Fibroblast of gingiva (primary cell): ENCODE results near the gene RFX4.
"Not testable (repeated sequence)": the region's sequence is repeated elsewhere in the genome, so short reads cannot be mapped to it uniquely, and the experiment has no call there.

ENCODE experiments used
- DNase-seq: peaks from one replicate; pipeline ENCODE4 v3.0.0-alpha.2; 2011; ENCODE audit warnings: low read depth

Gene RFX4

GRCh38 chr12:106590601-106591000 is 7.8 kb downstream of the RFX4 start:
- DNase-seq: no peak

- DNase-seq: no peak
These were observed 11.6 kb downstream of the RFX4 start for GRCh38 chr12:106594447-106594846.

DNA sequence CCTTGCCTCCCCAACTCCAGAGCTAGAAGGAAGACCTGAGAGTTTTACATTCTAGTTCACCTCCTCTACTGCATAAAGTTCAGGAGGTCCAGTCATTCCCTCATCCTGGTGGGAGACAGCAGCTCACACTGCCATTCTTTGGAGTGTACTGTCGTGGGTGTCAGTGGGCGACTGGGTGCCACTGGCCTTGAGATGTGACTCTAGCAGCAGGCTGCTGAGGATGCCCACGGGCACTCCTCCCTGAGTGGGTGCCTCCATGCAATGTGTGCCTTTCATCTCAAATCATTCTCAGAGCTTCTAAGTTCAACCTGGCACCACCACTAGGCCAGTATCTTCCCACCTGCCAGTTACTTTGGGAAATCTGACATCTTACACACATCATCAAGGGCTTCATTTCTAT is 12.5 kb downstream of the RFX4 start:
- DNase-seq: no peak

DNA sequence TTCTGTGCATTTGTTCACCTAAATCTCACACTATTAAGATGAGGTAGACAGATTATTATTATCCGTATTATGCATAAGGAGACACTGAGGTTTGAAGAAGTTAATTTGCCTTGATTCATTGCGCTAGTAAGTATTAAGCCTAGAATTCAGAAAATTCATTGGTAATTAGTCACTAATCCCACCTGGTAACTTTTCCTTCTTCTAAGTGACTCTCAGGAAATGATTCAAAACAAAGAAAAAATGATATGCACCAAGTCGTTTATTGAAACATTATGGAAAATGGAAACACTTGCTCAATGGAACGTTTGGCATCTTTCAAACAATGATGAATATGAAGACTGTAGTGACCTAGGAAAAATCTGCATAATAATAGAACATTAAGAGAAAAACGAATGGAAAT is 15.2 kb downstream of the RFX4 start:
- no peak for DNase-seq

DNA sequence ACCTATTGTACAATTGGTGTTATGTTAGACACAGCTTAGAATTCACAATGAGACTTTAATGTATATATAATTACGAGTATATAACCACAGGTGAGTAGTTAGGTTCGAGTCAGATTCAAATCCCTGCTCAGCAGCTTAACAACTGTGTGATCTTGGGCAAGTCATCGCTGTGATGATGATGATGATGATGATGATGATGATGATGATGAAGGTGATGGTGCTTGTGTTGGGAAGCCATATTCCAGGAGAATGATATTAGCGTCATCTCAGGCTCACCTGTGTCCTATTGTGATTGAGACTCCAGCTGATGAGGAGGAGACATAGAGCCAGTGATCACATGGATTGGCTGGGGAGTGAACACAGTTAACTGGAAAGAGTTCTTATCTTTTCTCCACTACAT is 16.5 kb downstream of the RFX4 start:
- no peak for DNase-seq

DNA sequence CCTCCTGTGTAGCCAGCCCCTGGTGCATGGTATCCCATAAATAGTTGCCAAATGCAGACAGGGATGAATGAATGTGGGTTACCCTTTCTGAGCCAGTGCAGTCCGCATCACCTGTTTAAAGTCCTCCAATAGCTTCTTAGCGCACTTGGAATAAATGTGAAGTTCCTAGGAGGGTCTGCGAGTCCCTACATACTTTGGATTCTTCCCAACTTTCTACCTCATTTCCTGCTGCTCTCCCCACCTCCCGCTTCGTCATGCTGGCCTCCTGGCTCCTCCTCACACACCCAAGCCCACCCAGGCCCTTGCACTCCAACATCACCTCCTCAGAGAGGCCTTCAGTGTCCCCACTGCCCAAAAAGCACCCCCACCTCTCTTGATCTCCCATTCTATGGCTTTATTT is 17.7 kb downstream of the RFX4 start:
- DNase-seq: no peak

DNA sequence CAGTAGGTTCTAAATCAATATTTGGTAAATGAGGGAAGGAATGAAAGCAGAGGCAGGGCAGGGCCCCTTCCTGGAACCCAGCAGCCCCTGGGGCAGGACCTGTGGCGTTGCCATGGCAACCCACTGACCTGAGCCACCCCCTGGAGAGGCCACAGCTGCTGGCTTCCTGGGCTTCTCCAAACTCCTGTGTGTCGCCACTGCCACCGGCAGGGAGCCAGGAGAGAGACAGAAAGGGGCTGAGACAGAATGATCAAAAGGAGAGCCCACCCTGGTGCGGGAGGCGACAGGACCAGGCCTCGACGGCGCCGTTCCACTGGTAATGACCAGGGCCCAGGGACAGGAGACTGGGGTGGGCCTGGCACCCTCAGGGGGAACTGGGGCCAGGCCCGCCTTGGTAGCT is 18.2 kb downstream of the RFX4 start:
- no peak for DNase-seq

DNA sequence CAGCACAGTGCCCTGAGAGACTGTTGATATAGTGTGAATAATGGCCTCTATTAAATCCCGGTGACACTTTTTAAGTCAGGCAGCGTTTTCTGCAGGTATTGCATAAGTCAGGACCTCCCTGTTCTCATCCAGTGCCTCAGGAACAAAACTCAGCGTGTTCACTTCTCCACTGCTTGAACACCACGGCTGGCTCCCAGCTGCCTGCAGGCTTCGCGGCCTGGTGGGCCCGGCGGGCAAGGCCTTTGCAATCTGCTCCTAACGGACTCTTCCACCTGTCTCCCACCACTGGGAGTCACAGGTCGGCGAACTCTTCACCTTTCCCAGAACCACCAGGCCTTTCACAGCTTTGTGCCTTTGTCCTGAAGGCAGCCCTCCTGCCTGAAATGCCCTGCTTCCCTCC is 18.7 kb downstream of the RFX4 start:
- no peak for DNase-seq

DNA sequence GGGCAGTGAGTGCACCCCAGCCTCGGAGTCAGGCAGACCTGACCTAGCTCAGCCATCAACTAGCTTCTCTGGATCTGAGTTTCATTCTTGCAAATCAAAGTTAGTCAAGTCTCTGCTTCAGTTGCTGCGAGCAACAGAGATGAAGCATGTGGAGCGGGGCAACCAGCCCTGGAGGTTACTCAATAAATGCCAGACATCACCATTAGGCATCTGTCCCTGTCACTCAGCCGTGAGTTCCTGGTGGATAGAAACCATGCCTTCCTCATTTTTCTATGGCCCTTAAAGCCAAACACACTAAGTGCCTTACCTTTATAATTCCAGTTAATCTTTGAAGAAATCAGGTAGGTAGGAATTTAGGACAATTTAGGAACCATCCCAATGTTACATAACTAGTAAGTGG is 19.3 kb downstream of the RFX4 start:
- no peak for DNase-seq

GRCh38 chr12:106605254-106605653 is 22.4 kb downstream of the RFX4 start:
- DNase-seq: no peak

- not testable (repeated sequence) for DNase-seq
These were observed 37.8 kb downstream of the RFX4 start for GRCh38 chr12:106620588-106620987.

- DNase-seq: no peak
These were observed 43.2 kb downstream of the RFX4 start for GRCh38 chr12:106625976-106626375.

GRCh38 chr12:106629797-106630659 is 47.2 kb downstream of the RFX4 start:
- DNase-seq: no peak

DNA sequence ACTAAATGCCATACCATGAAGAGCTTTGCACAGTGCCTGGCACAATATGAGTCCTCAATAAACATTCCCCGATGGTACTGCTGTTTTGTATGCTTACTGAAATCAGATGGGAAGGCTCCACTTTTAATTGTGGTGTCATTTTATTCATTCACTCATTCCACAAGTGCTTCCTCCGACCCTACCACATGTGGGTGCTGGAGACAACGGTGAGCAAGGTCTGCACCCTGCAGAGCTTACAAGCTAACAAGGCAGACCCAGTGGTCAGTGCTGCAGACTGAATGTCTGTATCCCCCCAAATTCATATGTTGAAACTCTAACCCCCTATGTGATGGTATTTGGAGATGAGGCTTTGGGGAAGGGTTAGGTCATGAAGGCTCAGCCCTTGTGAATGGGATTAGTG is 48.3 kb downstream of the RFX4 start:
- DNase-seq: no peak

DNA sequence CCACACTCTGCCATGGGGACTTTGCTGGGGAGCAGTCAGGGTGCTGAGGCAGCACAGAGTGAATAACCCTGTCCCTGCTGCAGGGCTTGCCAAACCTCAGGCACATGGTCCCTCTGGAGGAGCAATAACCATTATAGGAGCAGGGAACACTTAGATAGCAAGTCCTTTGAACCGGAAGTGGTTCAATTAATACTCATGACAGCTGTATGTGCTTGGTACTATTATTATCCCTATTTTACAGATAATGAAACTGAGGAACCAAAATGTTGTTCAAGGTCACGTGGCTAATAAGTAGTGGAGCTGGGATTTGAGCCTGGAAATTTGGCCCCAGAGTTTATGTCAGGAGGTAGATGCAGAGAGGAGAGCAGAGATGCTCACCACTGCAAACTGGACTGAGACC is 49.0 kb downstream of the RFX4 start:
- DNase-seq: no peak

- DNase-seq: no peak
These were observed 50.1 kb downstream of the RFX4 start for GRCh38 chr12:106632797-106633450.

- DNase-seq: no peak
These were observed 50.6 kb downstream of the RFX4 start for GRCh38 chr12:106633451-106633823.

DNA sequence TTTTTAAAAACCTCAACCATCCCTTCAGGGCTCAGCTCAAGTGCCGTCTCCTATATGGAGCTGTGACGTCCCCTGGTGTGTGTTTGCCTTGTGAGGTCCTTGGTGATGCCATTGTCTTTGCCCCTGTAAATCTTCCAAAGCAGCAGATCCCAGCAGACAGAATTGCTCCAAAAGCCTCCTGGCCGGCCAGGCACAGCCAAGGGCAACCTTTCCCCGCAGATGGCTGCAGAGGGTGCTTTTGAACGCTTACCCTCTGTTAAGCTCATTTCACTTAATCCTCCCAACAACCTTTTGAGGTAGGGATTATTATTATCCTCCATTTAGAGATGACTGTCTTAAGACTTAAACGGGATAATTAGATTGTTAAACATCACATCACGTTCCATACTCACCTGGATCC is 51.4 kb downstream of the RFX4 start:
- no peak for DNase-seq

DNA sequence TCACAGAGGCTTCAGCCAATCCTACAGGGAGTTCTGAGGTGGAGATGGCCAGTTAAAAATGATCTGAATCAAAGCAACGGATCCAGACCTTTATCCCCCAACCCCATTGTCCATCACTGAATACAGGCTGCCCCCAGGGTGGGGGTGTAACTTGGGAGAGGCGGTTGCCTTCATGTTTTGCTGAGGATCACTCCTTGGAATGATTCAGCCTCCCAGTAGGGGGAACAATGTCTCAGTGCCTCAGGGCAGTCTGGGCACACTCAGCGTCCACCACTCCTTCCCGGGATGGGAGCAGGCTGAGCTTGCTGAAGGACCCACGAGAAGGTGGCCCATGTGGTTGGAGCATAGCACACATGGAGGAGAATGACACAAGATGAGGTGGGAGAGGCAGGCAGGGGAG is 60.2 kb downstream of the RFX4 start:
- no peak for DNase-seq

DNA sequence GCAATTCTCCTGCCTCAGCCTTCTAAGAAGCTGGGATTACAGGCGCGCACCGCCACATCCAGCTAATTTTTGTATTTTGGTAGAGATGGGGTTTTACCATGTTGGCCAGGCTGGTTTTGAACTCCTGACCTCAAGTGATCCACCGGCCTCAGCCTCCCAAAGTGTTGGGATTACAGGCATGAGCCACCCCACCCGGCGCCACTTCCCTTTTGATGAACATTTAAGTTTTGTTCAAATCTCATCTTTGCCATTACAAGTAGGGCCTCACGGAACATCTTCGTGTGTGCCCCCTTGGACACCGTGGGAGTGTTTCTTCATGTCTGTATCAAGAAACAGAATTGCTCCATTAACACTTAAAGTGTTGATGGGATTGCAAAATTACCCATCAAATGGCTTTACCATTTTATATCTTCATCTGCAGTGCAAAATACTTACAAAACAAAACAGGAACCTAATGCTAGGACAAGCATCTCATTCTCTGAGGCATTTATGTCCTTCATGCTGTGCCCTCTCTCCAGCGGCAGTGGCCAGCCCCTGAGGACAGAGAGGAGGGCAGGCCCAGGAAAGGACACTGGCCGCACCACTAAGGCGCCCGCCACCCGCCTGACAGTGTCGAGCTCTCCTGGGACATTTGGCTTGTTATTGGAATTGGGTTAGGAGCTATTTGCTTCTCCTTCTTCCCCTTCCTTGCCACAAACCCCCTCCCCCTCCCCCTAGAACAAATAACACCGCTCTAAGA is 61.7 kb downstream of the RFX4 start:
- DNase-seq: no peak

DNA sequence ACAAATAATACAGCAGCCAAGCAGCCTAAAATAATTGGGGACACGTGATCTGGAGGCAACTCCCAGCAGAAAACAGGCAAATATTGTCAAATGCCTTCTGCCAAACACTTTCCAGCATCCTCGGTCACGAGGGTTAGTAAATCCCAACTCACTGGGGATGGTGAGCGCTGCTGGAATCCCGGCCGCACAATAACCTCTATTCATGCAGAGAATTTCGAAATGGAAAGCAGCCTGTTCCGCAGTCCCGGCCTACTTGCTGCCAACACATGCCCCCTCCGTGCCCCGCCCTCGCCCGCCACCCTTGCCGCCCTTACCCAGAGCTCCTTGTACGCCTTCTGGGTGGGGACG is 62.2 kb downstream of the RFX4 start:
- peak; percentile 50 for DNase-seq

- DNase-seq: no peak
These were observed 62.9 kb downstream of the RFX4 start for GRCh38 chr12:106645465-106646330.
